ENCODE results near the gene C4orf51. TPM values are rescaled to one million over a fixed set of nuclear protein-coding genes. Genes with fewer than 3 reads are reported as not detected.

Gene C4orf51
- total RNA-seq, 4 donors from 2014 or later = not detected

GRCh38 chr4:145740806-145741205 is 60.9 kb downstream of the C4orf51 start:
- H3K4me3 ChIP-seq = no peak overlapping the region
- no peaks in the 10 kb centered on the region for H3K27me3 ChIP-seq
- TF ChIP-seq POLR2A (IDR thresholded peaks at IDR 0.05) (no peak), CTCF (IDR thresholded peaks at IDR 0.05) (no peak), POLR2AphosphoS5 (IDR thresholded peaks at IDR 0.05) (no peak), EP300 (IDR thresholded peaks at IDR 0.05) (no peak)
- H3K27ac ChIP-seq = no peak overlapping the region
- WGBS, 2 donors (ENCODE audit: low coverage in 1 of 2) = 48 to 57% methylated on average over 2 of the region's 2 CpGs
- no peak for ATAC-seq
- peaks cover 2 to 36% (median 6%) of the 10 kb centered on the region in 3 donors for H3K4me1 ChIP-seq
- H3K36me3 ChIP-seq = no peaks in the 10 kb centered on the region
- no peaks in the 10 kb centered on the region for H3K9me3 ChIP-seq

- H3K27ac ChIP-seq = no peak overlapping the region
- no peak for ATAC-seq
- no peaks in the 10 kb centered on the region for H3K9me3 ChIP-seq
- TF ChIP-seq POLR2A (IDR thresholded peaks at IDR 0.05) (no peak), POLR2AphosphoS5 (IDR thresholded peaks at IDR 0.05) (no peak), CTCF (IDR thresholded peaks at IDR 0.05) (no peak), EP300 (IDR thresholded peaks at IDR 0.05) (no peak)
- 89 to 97% methylated on average over 1 to 2 of the region's 2 CpGs for WGBS, 2 donors (ENCODE audit: low coverage in 1 of 2)
- H3K36me3 ChIP-seq = no peaks in the 10 kb centered on the region
- H3K27me3 ChIP-seq = no peaks in the 10 kb centered on the region
- no peak overlapping the region for H3K4me3 ChIP-seq
- H3K4me1 ChIP-seq = peaks cover 0 to 18% (median 0%) of the 10 kb centered on the region in 3 donors
These were observed 63.7 kb downstream of the C4orf51 start for GRCh38 chr4:145743641-145744040.

GRCh38 chr4:145755802-145756201 is 75.9 kb downstream of the C4orf51 start:
- Histone ChIP-seq H3K9me3 (no peaks in the 10 kb centered on the region), H3K27me3 (no peaks in the 10 kb centered on the region), H3K27ac (no peak overlapping the region), H3K36me3 (peaks cover 0 to 17% of the 10 kb centered on the region in 2 donors), H3K4me1 (no peaks in the 10 kb centered on the region), H3K4me3 (no peak overlapping the region)
- TF ChIP-seq POLR2A (IDR thresholded peaks at IDR 0.05) = no peak
- no peak for TF ChIP-seq CTCF (IDR thresholded peaks at IDR 0.05)
- no peak for TF ChIP-seq EP300 (IDR thresholded peaks at IDR 0.05)
- no peak for TF ChIP-seq POLR2AphosphoS5 (IDR thresholded peaks at IDR 0.05)
- ATAC-seq = no peak
- 76 to 86% methylated on average over 1 to 2 of the region's 2 CpGs for WGBS, 2 donors (ENCODE audit: low coverage in 1 of 2)

GRCh38 chr4:145756244-145756643 is 76.3 kb downstream of the C4orf51 start:
- Histone ChIP-seq H3K9me3 (no peaks in the 10 kb centered on the region), H3K27ac (no peak overlapping the region), H3K4me3 (no peak overlapping the region), H3K4me1 (no peaks in the 10 kb centered on the region), H3K36me3 (peaks cover 0 to 22% of the 10 kb centered on the region in 2 donors), H3K27me3 (no peaks in the 10 kb centered on the region)
- 100% methylated on average over 1 of the region's 1 CpG for WGBS, 2 donors (ENCODE audit: low coverage in 1 of 2)
- no peak for ATAC-seq
- no peak for TF ChIP-seq CTCF (IDR thresholded peaks at IDR 0.05)
- TF ChIP-seq POLR2AphosphoS5 (IDR thresholded peaks at IDR 0.05) = no peak
- no peak for TF ChIP-seq EP300 (IDR thresholded peaks at IDR 0.05)
- no peak for TF ChIP-seq POLR2A (IDR thresholded peaks at IDR 0.05)

GRCh38 chr4:145757188-145757587 is 77.2 kb downstream of the C4orf51 start:
- no peak for ATAC-seq
- no peaks in the 10 kb centered on the region for H3K27me3 ChIP-seq
- H3K4me3 ChIP-seq = no peak overlapping the region
- H3K4me1 ChIP-seq = no peaks in the 10 kb centered on the region
- H3K36me3 ChIP-seq = peaks cover 0 to 31% of the 10 kb centered on the region in 2 donors
- H3K9me3 ChIP-seq = no peaks in the 10 kb centered on the region
- TF ChIP-seq POLR2A (IDR thresholded peaks at IDR 0.05) (no peak), EP300 (IDR thresholded peaks at IDR 0.05) (no peak), POLR2AphosphoS5 (IDR thresholded peaks at IDR 0.05) (no peak), CTCF (IDR thresholded peaks at IDR 0.05) (no peak)
- 50 to 60% methylated on average over 1 of the region's 1 CpG for WGBS, 2 donors (ENCODE audit: low coverage in 1 of 2)
- no peak overlapping the region for H3K27ac ChIP-seq
